HG03432 (cell line): ENCODE results near the gene ITGAX.

Experiments
- ATAC-seq: cut with Tn5 transposase; IDR thresholded peaks from one replicate; pipeline ENCODE4 v1.9.1; 2021; ENCODE audit warnings: mild to moderate bottlenecking, moderate library complexity; ENCODE audit not compliant: unreplicated experiment

The ITGAX gene

DNA sequence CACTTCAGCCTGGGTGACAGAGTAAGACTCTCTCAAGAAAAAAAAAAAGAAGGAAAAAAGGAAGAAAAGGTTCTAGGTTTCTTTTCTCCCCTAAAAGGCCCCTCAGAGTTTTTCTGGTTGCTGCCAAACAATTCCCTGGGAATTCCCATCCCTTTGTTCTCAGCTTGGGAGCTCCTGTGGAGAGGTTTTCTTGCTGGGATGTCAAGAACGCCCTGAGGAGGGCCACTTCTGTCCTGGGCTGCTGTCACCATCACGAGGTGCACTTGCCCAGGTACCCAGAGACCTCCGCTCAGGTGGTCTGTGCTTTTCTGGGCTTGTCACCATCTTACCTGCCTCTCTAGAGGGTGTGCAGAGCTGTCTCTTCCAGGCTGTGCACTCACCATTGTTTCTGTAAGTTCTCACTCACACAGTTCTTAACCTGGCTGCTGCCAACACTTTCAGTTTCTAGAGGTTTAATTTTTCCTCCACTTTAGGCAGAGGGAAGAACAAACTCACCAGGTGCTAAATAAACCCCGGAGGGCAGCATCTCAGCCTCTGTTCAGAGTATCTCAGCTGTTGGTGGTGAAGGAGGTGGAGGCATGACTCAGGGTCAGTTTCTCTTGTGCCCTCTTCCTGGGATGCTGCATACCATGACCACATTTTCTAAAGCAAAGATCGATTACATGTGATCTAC, 75.5 kb downstream of the ITGAX start:
- no peak for ATAC-seq
